GM20431 (cell line): Measurements from ENCODE around the gene MLLT10.

Experiments used
- in situ Hi-C: fragments of 300-500 bp; cut with MseI, MboI; formaldehyde crosslinking; loops from one replicate; pipeline ENCODE4 v1.15.0; 2020; ENCODE audit warnings: low sequenced_read_pairs; ENCODE audit not compliant: unreplicated experiment

MLLT10 gene

DNA sequence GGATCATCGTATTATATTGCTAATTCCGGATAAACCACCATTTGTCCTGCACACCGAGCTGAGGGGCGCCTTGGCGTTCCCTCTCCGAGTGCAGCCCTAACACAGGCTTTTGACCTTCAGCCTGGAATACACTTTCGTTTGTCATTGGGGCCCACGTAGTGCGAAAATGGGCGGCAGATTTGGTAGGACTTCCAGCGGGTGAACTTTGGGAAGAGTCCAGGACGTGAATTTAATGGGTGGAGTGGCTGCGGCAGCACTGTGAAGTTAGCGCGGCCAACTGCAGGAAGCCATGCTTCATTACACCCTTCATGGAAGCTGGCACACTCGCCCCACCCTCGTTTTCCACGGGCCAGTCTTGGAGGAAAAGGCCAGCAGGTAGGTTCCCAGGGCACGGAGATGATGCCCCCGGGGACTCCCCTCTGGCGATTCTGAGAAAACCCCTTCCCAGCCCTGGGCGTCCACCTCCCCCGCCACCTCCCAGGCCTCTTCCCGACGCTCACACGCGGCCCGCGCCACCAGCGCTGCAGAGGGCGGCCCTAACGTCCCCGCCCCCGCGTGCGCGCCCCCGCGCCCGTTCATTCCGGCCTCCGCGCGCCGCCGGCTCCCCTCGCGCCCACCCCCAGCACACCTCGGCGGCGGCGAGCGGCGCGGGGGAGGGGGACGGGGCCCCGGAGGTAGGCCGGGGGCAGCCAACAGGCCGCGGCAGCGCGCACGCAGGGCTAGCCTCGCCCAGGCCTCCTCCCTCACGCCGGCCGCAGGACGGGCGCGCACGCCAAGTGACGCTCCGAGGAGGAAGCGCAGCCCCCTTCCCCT is at the start of gene MLLT10:
Gene MLLT10, plus strand, starts transcription at position 766 of the 813 bp plus-strand sequence. CDS start 413 bp downstream, outside the sequence.
- in situ Hi-C loops, result no loop called here

DNA sequence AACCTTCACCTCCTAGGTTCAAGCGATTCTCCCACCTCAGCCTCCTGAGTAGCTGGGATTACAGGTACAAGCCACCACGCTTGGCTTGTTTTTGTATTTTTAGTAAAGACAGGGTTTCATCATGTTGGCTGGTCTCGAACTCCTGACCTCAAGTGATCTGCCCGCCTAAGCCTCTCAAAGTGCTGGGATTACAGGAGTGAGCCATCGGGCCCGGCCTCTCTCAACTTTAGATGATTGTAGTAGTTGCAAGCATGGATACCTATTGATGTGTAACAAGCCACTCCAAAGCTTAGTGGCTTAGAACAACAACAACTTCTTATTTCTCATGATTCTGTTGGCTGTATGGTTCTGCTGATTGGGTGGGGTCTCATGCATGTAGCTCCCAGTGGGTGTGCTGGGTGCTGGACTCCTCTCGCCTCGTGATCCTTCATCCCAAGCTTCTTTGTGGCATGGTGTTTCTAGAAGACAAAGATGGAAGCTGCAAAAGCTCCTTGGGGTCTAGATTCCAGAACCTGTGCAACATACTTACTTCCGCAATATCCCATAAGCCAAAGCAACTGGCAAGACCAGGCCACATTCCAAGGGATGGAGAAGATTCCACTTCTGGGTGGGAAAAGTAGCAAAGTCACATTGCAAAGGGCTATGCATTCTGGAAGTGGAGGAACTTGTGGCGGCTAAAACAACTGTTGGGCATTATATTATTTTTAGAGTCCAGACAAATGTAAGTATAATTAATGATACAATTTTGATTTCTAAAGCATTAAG is 46.4 kb upstream of the MLLT10 start:
- in situ Hi-C loops, result loop anchor here (25.0 kb wide), 1 partner anchor 475 kb away; no protein-coding TSS in a partner anchor

DNA sequence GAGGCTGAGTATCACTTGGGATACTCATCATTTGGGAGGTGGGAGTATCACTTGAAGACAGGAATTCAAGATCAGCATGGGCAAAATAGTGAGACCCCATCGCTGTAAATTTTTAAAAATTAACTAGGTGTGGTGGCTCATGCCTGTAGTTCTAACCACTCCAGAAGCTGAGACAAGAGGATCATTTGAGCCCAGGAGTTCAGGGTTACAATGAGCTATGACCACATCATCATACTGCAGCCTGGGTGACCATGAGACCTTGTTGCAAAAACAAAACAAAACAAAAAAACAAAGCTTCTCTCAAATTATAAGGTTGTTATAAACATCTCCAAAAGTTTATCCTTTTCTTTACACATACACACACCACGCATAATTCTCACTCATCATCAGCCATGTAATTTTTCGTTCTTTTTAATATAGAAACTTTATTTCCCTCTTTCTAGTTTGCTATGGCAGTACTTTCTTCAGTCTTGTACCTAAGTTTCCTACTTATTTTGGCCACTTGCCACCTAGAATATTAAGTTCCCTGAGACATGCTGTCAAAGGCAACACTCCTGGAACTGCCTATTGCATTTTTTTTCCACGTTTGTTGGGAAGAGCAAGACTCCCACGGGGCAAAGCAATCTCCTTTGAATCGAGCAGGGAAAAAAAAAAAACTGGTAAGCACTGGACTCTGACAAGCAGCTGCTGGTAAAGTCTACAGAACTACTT is 45.6 kb upstream of the MLLT10 start:
- in situ Hi-C loops, result loop anchor here (25.0 kb wide), 1 partner anchor 474 kb away; no protein-coding TSS in a partner anchor

DNA sequence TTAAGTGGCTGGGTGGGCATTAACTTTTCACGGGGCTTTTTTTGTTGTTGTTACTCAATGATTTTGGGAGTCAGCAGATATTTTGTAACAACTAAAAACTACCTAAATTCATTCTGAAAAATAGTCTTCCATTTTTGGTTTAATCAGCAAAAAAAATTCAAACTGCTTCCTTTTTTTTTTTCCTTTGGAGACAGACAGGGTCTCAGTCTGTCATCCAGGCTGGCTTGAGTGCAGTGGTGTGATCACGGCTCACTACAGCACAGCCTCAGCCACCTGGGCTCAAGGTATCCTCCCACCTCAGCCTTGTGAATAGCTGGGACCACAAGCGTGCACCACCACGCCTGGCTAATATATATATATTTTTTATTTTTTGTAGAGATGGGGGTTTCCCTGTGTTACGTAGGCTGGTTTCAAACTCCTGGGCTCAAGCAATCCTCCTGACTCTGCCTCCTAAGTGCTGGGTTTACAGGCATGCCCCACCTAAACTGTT is 45.0 kb upstream of the MLLT10 start:
- in situ Hi-C loops, result loop anchor here (25.0 kb wide), 1 partner anchor 473 kb away; no protein-coding TSS in a partner anchor

DNA sequence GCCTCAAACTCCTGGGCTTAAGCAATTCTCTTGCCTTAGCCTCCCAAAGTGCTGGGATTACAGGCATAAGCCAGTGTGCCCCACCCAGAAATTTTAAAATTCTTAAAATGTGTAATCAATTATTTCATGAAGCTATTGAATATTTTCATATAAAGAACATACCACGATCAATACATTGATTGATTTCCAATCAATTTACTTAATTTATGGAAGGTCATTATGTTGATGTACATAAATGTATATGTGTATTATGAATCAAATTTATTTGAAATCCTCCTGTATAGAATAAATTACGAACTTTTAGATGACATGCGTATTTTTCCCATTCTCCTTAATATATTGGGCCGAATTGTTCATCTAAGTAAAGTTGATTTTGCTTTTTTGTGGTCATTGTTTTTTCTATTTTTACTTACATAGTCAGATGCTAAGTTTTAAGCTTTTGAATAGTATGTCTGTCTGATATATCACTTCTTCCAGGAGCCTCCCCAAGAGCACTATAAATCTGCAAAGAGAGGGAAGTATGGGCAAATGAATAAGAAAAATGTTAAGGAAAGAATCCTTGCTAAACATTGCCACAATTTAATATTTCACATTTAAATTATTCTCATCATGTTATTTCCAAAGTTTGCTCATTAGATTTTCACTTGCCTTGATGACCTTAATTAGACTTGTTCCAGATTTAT is 43.9 kb upstream of the MLLT10 start:
- in situ Hi-C loops, result loop anchor here (25.0 kb wide), 1 partner anchor 472 kb away; no protein-coding TSS in a partner anchor

DNA sequence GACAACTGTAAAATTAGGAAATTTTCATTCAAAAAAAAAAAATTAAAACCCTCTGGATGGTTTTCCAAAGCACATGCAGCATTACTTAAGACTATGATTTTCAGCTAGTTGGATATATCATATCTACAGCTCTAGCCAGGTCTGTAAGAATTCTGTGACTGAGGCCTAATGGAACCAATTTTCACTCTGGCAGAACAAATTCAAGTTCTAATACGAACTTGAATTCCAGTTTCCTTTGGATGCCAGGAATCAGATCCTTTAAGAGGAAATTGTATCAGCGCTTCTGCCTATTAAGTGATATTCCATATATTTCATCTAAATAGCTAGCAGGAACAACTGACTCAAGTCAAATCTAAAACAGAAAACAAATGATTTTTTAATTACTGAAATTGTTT is 43.3 kb upstream of the MLLT10 start:
- in situ Hi-C loops, result loop anchor here (25.0 kb wide), 1 partner anchor 472 kb away; no protein-coding TSS in a partner anchor

DNA sequence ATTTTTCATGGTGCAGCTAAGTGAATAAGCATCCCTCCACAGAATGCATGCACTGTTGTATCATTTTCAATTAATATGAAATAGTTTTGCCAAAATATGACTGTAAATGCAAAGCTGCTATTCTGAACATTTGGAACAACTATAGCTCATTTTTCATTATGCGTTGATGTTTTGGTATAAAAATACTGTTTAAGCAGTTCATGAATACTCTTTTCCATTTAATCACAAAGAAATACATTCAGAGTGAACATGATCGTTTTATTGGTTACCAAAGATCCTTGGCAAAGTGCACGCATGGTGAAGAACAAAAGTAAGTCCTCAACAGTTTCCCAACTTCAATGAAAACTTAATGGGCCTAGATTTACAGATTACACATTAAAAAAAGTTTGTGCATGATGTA is 41.6 kb upstream of the MLLT10 start:
- in situ Hi-C loops, result loop anchor here (25.0 kb wide), 1 partner anchor 470 kb away; no protein-coding TSS in a partner anchor

DNA sequence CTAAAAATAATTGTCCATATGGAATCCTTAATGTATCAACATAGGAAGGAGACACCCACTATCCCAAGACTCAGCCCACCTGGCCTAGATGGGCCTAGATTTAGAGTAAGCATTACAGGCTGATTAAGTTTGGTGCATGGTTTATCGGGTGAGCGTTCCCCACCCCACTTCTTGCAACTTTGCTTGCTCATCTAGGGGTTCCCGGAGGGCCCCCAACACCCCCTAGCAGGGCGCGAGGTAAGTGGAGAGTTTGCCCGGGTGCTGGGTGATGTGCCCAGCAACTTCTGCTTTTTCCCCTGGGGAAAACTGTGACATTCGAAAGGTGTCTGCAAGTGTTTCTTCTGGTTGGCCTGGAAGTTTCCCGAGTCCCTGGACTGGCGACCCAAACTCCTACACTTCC is 40.2 kb upstream of the MLLT10 start:
- in situ Hi-C loops, result loop anchor here (25.0 kb wide), 1 partner anchor 469 kb away; no protein-coding TSS in a partner anchor

DNA sequence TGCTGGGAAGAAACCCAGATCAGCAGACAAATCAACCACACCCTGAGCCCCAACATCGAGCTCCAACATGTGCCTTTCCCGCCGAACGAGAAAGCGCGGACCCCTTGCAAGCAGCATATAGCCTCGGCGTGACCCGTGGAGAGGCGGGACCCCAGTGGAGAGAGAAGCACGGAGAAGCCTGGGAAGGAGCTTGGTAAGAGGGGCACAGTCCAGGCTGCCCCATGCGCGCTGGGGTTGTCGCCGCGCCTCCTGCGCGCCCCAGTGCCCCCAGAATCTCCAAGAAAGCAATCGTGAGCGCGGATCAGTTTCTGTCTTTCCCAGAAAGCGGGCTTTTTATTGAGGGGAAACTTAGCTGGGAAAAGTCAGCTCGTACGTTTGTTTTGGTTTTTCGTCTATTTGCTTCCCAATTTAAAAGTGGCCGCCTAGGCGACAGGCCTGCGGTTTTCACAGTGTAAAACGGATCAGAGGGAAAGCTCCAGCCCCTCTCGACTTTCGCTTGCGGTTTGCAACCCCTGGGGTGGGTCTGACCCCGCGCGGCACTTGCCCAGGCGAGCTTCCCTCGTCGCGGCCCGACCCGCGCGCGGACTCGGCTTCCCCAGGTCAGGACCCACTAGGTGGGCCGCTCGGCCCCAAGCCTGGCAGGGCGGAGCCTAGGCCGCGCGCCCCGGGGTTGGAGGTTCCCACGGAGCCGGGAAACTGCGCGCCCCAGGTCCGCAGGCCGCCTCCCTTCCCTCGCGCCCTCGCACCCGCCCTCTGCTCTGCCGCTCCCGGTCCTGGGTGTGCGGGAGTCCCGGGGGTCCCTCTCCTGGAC is 39.6 kb upstream of the MLLT10 start:
- in situ Hi-C loops, result loop anchor here (25.0 kb wide), 1 partner anchor 468 kb away; no protein-coding TSS in a partner anchor

DNA sequence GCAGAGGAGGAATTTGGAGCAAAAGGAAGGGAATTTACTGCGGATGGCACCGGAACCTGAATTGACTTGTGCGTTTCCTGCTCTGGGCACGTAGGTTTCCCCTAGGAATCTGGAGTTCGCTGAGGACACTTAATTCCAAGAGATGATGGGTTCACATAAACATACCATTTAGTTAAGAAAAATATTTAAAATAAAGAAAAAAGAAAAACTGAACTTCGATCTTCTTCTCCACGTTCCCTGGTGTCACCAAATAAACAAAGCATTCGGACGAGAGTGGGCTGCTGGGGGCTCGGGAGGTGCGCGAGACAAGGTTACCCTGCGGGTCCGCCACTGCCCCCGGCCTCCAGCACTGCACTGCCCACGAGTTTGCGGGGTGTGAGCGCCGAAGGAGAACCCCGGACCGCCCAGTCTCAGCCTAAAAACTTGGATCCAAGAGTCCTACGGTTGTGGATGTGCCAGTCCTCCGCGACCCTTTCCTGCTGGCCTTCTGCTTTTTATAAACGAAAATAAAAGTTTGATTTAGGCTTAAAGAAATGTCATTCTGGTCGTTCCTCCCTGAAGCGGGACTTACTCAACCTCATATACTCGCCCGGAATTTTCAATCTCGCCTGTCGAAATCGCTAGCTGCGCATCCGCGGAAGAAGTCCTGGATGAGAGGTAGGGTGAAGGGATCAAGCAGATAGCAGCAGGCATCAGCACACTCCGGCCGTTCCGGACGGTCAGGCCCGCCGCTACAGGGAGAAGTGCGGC is 38.9 kb upstream of the MLLT10 start:
- in situ Hi-C loops, result loop anchor here (25.0 kb wide), 1 partner anchor 467 kb away; no protein-coding TSS in a partner anchor

DNA sequence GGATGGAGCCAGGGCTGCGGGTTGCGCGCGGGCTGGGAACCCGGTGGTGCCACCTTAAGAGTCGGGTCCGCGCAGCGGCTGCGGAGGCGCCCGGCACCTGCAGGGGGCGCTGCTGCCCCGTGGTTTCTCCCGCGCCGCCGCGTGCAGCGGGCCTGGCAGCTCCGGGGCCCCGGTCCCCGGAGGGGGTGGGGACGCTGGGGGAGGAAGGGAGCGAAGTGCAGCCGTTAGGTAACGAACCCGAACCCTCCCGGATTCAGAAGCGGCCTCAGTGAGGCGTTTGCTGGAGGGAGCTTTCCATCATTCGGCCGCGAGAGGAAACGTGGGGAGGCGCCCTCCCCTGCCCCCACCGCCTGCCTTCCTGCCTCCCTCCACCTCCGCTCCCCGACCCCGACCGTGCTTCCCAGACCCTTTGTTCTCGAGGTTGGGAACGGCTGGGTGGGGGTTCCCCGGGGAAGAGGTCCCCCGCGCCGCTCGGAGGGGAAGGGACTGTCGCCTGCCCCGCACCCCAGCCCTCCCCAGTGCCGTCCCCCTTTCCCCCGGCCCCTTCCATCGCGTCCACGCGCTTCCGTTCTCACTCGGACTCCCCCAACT is 38.2 kb upstream of the MLLT10 start:
- in situ Hi-C loops, result loop anchor here (25.0 kb wide), 1 partner anchor 466 kb away; no protein-coding TSS in a partner anchor

DNA sequence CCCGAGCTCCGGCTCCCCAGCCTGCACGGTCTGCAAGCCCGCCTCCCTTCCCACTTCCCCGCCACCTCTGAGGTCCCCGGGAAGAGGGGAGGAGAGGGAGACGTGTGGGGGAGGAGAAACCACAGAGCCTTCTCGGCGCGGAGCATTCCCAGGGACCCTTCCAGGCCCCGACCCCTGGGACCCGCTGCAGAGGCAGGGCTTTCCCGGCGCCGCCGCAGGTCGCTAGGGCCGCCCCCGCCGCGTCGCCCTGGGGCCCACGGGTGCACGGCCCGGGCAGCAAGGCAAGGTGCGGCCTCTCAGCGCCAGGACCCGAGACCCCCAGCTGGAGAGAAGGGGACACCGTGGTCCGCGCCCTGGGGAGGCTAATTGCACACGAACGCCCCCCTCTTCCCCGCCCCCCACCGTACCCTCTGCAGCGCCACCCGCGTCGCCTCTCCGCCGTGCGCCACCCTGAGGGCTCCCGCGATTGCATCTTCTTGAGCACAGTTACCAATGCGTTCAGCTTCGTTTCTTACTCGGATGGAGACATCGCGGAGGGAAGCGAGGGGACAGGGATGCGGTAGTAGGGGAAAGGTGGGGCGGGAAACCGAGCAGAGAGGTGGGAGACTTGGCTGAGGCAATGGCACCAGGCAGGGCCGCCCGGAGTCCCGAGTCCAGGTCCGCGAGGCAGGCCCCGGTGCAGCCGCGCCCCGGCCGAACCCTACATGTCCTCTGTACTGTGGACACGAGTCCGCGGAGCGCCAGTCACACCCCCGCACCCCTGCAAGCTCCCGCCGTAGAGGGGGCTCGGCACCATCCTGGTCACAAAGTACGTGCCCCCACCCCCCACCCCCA is 37.5 kb upstream of the MLLT10 start:
- in situ Hi-C loops, result loop anchor here (25.0 kb wide), 1 partner anchor 466 kb away; no protein-coding TSS in a partner anchor

DNA sequence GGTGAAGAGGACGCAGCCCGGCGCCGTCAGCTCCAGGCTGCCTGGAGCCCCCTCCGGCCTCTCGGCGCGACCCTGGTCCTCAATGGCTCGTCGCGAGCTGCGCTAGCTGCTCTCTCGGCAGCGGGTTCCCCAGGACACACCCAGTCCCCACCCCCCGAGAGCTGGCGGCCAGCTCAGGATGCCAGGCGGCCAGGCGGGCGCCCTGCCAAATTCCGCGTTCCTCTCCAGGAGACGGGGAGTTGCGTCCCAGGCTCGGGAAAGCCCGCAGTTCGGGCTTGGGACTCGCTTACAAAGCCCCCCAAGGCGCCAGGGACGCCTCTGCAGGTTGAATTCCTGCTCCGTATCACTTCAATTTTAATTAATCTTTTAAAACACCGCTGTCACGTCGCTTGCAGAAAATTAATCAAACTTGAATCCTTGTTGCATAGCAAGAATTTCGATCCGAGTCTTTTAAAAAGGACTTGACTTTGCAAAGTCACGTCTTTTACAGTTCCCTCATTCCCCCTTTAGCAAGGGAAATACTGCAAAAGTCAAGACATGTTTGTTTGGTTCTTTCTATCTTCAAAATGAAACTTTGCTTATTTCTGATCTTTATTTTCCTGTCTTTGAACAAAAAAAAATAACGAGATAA is 36.7 kb upstream of the MLLT10 start:
- in situ Hi-C loops, result loop anchor here (25.0 kb wide), 1 partner anchor 465 kb away; no protein-coding TSS in a partner anchor

DNA sequence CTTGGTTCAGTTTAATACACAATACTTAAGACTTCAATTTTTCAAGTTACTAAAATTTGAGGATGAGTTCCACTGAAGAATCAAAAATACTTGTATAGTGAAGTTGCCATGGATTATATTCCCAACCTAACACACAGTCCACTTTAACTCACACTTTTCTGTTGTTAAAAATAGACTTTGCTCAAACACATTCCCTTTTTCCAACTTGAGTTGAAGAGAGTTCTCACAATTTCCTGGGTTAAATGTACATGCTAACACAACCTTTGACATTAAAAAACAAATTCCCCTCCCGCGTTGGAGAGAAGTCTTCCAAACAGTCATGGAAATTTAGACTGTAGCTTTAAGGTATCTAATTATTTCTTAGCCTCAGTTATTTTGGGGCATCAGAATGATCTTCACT is 35.7 kb upstream of the MLLT10 start:
- in situ Hi-C loops, result loop anchor here (25.0 kb wide), 1 partner anchor 464 kb away; no protein-coding TSS in a partner anchor

DNA sequence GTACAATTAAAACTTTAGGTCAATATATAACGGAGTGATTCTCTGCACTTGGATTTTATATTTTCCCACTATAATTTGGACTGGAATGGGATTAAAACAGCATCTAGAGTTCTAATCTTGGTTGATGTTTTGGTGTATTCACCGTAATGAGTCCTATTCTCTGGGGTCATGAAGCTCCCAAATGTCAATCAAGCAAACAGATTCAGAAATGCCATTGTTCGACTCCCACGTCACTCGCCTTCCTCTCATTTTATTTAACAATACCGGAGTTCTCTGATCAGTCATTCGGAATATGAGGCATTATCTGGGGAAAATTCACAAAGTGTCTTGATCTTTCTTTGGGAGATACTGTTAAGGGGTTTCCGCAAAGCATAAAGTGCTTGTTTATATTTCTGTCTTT is 35.0 kb upstream of the MLLT10 start:
- in situ Hi-C loops, result loop anchor here (25.0 kb wide), 1 partner anchor 463 kb away; no protein-coding TSS in a partner anchor
